Sigmoid colon (tissue), 7 donors: Measurements from ENCODE around the gene PRKD1. TPM values are rescaled to one million over a fixed set of nuclear protein-coding genes. Genes with fewer than 3 reads are reported as not detected.
A peak's percentile ranks its signal among the peaks of the same experiment; 100 is the strongest.

Source experiments
- DNase-seq: peaks from one replicate; pipeline ENCODE4 v3.0.0-alpha.2; 2019
- H3K27ac ChIP-seq, 4 donors: fragments of 200-600 bp; sonication (generic); one replicate each; pipeline ENCODE4 v1.5.1; 2016 to 2019; ENCODE audit warnings: mild to moderate bottlenecking in 1 of 4
- H3K27me3 ChIP-seq, 3 donors: fragments of 200-600 bp; sonication (generic); one replicate each; pipeline ENCODE4 v1.5.1; 2019; ENCODE audit warnings: mild to moderate bottlenecking in 1 of 3
- H3K36me3 ChIP-seq, 4 donors: fragments of 200-600 bp; sonication (generic); one replicate each; pipeline ENCODE4 v1.5.1; 2016 to 2019
- H3K4me1 ChIP-seq, 4 donors: fragments of 200-600 bp; sonication (generic); one replicate each; pipeline ENCODE4 v1.5.1; 2017 to 2019
- H3K4me3 ChIP-seq, 4 donors: fragments of 200-600 bp; sonication (generic); one replicate each; pipeline ENCODE4 v1.5.1; 2017 to 2019; ENCODE audit warnings: mild to moderate bottlenecking in 2 of 4, moderate library complexity in 1 of 4
- H3K9me3 ChIP-seq, 4 donors: fragments of 200-600 bp in 3 of 4; sonication (generic) in 3 of 4; one replicate each; pipeline versions ENCODE4 v1.5.1 to v1.6.1; 2013 to 2019
- EP300 ChIP-seq, 4 donors: sonication (generic); formaldehyde crosslinking; IDR thresholded peaks; one replicate each; pipeline ENCODE4 v1.6.1; 2017; ENCODE audit warnings: antibody characterized with exemption in 4 of 4
- POLR2A ChIP-seq, 2 donors: fragments of 450-650 bp; IDR thresholded peaks; one replicate each; pipeline ENCODE4 v1.6.1; 2016; ENCODE audit warnings: antibody characterized with exemption in 2 of 2, mild to moderate bottlenecking in 2 of 2, moderate library complexity in 2 of 2
- POLR2AphosphoS5 ChIP-seq, 4 donors: sonication (generic); formaldehyde crosslinking; IDR thresholded peaks; one replicate each; pipeline ENCODE4 v1.6.1; 2017; ENCODE audit warnings: antibody characterized with exemption in 4 of 4
- WGBS, 2 donors: extraction: QIAGEN DNeasy Blood & Tissue Kit; methylation state at CpG; one replicate each; pipeline ENCODE4 v1.1.7; 2013; 5-methylcytosine and 5-hydroxymethylcytosine counted together
- intact Hi-C: fragments of 100-400 bp; cut with DNase I; formaldehyde crosslinking; loops from one replicate; pipeline ENCODE4 v1.15.1; 2023
- polyA plus RNA-seq, 3 donors: library from polyadenylated mRNA; stranded (reverse); fragments of 200-250 nt; gene quantifications; one replicate each; pipeline ENCODE4 v1.2.3, GENCODE V29; 2013
- total RNA-seq, 4 donors: library from RNA; depleted of rRNA; stranded (reverse); fragments of >200 nt; gene quantifications; one replicate each; pipeline ENCODE4 v1.1.0, GENCODE V29; 2016
- TF ChIP-seq, protein P1 (sequence below), 4 experiments: fragments of 450-650 bp in 3 of 4; fragments of 200-600 bp in 1 of 4; IDR thresholded peaks; one replicate each; pipeline ENCODE4 v1.5.1; 2016 to 2019; ENCODE audit warnings: antibody characterized with exemption in 4 of 4, mild to moderate bottlenecking in 3 of 4, moderate library complexity in 2 of 4
- donor health status: healthy with polysubstance abuse.
- donor health status: Bipolar disorder and iron deficiency.
- donor health status: healthy.

PRKD1 gene
- total and polyA plus RNA-seq, 7 donors = 0.46 to 27.1 (median 14.5) TPM

DNA sequence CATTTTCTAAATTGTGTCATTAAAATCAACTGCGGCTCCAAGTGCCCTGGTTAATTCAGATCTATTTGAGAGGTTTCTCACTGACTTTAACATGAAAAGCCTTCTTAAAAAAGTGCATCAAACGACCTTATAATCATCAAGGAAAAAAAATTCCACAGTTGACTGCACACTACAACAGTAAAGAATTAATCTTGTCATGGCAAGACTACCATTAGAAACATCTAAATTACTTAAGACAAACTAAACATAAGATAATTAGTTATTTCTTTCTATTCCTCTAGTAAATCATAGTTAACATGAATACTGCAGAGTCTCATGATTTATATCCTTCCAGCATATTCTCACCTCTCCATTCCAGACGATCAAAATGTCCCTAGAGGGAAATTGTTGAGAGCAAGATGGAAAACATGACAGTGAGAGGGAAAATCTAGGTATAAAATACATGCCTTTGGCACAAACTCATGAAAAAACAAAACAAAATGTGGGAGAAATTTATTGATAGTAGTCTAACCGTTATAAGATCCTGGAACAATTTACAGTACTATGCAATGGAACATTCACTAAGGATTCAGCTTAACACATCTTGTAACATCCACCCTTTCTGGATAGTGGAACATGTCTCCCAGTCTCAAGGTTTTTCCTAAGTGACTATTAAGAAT is 112.5 kb downstream of the PRKD1 start:
- intact Hi-C loops = loop anchor here (10.0 kb wide), 1 partner anchor 110 kb away; the partner anchor contains the start of gene PRKD1
- WGBS, 2 donors = 77 to 82% methylated on average over 4 of the region's 4 CpGs

DNA sequence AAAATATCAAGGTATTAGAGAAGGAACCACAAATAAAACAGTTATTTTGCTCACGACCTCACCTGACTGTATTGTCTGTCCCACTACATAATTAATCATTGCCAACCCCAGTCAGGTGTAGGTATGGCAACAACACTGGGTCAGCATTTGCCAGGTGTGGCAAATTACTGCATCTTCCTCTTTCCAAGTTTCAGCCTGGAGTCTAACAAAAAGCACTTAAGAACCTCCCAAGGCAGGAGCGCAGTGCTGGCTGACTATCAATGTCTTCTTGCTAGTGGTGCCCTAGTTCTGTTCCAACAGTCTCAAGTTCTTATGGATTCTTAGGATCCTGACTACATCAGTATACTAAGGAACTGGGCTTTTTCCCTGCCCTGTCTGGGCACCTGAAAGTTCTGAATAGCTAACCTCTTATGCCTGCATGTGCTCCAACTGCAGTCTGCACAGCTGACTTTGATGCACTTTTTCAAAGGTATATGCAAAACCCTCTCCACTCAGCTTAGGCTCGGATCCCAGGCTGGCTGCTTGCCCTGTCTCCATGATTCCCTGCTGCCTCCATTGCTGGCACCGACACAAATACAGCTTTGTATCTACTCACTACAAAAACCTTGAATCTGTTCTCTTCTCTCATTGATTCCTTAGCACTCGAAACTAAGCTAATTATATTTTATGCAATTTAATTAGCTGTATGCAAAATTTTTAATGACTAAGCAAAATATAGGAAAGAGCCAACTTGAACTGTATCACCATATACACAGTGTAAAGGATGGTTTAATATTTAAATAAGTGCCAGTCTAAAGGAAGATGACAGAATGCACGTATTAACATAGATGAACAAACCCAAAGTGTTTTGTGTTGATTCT is 113.3 kb downstream of the PRKD1 start:
- H3K36me3 ChIP-seq = no peaks in the 10 kb centered on the region
- 70 to 80% methylated on average over 6 of the region's 6 CpGs for WGBS, 2 donors
- H3K27me3 ChIP-seq = no peaks in the 10 kb centered on the region
- no peak overlapping the region for H3K4me3 ChIP-seq
- no peaks in the 10 kb centered on the region for H3K9me3 ChIP-seq
- intact Hi-C loops = loop anchor here (10.0 kb wide), 1 partner anchor 110 kb away; the partner anchor contains the start of gene PRKD1
- peaks cover 0 to 33% (median 20%) of the 10 kb centered on the region in 4 donors for H3K4me1 ChIP-seq
- peak overlapping the region in 2 of 4 donors; percentile 24 to 26 for H3K27ac ChIP-seq
- no peak for TF ChIP-seq POLR2A (IDR thresholded peaks at IDR 0.05)
- no peak for TF ChIP-seq EP300 (IDR thresholded peaks at IDR 0.05)
- TF ChIP-seq POLR2AphosphoS5 (IDR thresholded peaks at IDR 0.05) = no peak
- peak; percentile 80 for DNase-seq

More for the DNA sequence above, 112.5 kb downstream of the PRKD1 start:
- Histone ChIP-seq H3K4me1 (peaks cover 0 to 26% (median 19%) of the 10 kb centered on the region in 4 donors), H3K36me3 (no peaks in the 10 kb centered on the region), H3K27me3 (no peaks in the 10 kb centered on the region), H3K27ac (no peak overlapping the region), H3K9me3 (no peaks in the 10 kb centered on the region), H3K4me3 (no peak overlapping the region)
- no peak for DNase-seq
- TF ChIP-seq POLR2AphosphoS5 (IDR thresholded peaks at IDR 0.05) = no peak
- TF ChIP-seq, protein P1, sequence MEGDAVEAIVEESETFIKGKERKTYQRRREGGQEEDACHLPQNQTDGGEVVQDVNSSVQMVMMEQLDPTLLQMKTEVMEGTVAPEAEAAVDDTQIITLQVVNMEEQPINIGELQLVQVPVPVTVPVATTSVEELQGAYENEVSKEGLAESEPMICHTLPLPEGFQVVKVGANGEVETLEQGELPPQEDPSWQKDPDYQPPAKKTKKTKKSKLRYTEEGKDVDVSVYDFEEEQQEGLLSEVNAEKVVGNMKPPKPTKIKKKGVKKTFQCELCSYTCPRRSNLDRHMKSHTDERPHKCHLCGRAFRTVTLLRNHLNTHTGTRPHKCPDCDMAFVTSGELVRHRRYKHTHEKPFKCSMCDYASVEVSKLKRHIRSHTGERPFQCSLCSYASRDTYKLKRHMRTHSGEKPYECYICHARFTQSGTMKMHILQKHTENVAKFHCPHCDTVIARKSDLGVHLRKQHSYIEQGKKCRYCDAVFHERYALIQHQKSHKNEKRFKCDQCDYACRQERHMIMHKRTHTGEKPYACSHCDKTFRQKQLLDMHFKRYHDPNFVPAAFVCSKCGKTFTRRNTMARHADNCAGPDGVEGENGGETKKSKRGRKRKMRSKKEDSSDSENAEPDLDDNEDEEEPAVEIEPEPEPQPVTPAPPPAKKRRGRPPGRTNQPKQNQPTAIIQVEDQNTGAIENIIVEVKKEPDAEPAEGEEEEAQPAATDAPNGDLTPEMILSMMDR (IDR thresholded peaks at IDR 0.05) = no peak
- TF ChIP-seq POLR2A (IDR thresholded peaks at IDR 0.05) = no peak

DNA sequence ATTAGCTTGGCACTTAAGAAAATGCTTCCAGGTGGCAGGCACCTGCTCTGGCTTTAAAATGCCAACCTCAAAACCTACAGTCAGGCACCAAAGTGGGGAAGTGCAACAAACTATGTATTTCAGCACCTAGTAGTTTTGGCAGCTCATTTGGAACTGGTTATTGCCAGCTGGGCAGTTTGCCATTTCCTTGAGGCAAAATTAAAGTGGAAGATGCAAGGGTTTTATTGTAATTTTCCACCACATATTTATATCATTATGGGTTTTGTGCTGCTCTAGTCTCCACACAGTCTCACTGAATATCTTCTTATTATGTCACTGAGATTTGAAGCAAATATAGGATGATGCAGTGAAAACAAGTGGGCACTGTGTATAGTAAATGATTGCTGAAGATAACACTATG is 117.0 kb downstream of the PRKD1 start:
- TF ChIP-seq POLR2AphosphoS5 (IDR thresholded peaks at IDR 0.05) (no peak), POLR2A (IDR thresholded peaks at IDR 0.05) (no peak), EP300 (IDR thresholded peaks at IDR 0.05) (no peak)
- TF ChIP-seq, protein P1 (IDR thresholded peaks at IDR 0.05) = no peak
- Histone ChIP-seq H3K9me3 (no peaks in the 10 kb centered on the region), H3K4me3 (no peak overlapping the region), H3K27me3 (no peaks in the 10 kb centered on the region), H3K27ac (no peak overlapping the region), H3K36me3 (no peaks in the 10 kb centered on the region), H3K4me1 (peaks cover 0 to 40% (median 25%) of the 10 kb centered on the region in 4 donors)
- DNase-seq = no peak
- intact Hi-C loops = loop anchor here (10.0 kb wide), 1 partner anchor 114 kb away; the partner anchor contains the start of gene PRKD1

GRCh38 chr14:29810064-29810463 is 117.6 kb downstream of the PRKD1 start:
- intact Hi-C loops = loop anchor here (10.0 kb wide), 1 partner anchor 115 kb away; the partner anchor contains the start of gene PRKD1
- no peak overlapping the region for H3K4me3 ChIP-seq
- H3K27ac ChIP-seq = no peak overlapping the region
- peaks cover 0 to 45% (median 31%) of the 10 kb centered on the region in 4 donors for H3K4me1 ChIP-seq
- H3K36me3 ChIP-seq = no peaks in the 10 kb centered on the region
- no peak for TF ChIP-seq POLR2AphosphoS5 (IDR thresholded peaks at IDR 0.05)
- no peak for TF ChIP-seq POLR2A (IDR thresholded peaks at IDR 0.05)
- TF ChIP-seq, protein P1 (IDR thresholded peaks at IDR 0.05) = no peak
- no peak for TF ChIP-seq EP300 (IDR thresholded peaks at IDR 0.05)
- DNase-seq = no peak
- H3K27me3 ChIP-seq = no peaks in the 10 kb centered on the region
- H3K9me3 ChIP-seq = no peaks in the 10 kb centered on the region
- WGBS, 2 donors = 79 to 87% methylated on average over 3 of the region's 3 CpGs

GRCh38 chr14:29806124-29806517 is 121.5 kb downstream of the PRKD1 start:
- Histone ChIP-seq H3K4me3 (no peak overlapping the region), H3K4me1 (peaks cover 0 to 34% (median 26%) of the 10 kb centered on the region in 4 donors), H3K27ac (peak overlapping the region in 1 of 4 donors; percentile 1), H3K9me3 (no peaks in the 10 kb centered on the region), H3K36me3 (no peaks in the 10 kb centered on the region), H3K27me3 (no peaks in the 10 kb centered on the region)
- TF ChIP-seq EP300 (IDR thresholded peaks at IDR 0.05) (no peak), POLR2A (IDR thresholded peaks at IDR 0.05) (no peak), POLR2AphosphoS5 (IDR thresholded peaks at IDR 0.05) (no peak)
- WGBS, 2 donors = 74% methylated on average over 1 of the region's 1 CpG
- no peak for DNase-seq
- intact Hi-C loops = no loop called here
